Measurements from ENCODE around the gene B4GALT2. TPM values are rescaled to one million over a fixed set of nuclear protein-coding genes. Genes with fewer than 3 reads are reported as not detected.

The B4GALT2 gene
- total RNA-seq, 1 donor from 2014 or later = 39.1 TPM

GRCh38 chr1:43979528-43980254 is 681 bp downstream of the B4GALT2 start:
- ATAC-seq = peak; percentile 8
- peak; percentile 72 for DNase-seq (ENCODE audit: missing footprints)
- intact Hi-C loops (cut with DNase I) = no loop called here

GRCh38 chr1:43980255-43981134 is 1.5 kb downstream of the B4GALT2 start:
- ATAC-seq = no peak
- intact Hi-C loops (cut with DNase I) = no loop called here
- DNase-seq (ENCODE audit: missing footprints) = peak; percentile 47

GRCh38 chr1:43981135-43981491 is 2.1 kb downstream of the B4GALT2 start:
- no peak for ATAC-seq
- intact Hi-C loops (cut with DNase I) = no loop called here
- DNase-seq (ENCODE audit: missing footprints) = peak; percentile 13

GRCh38 chr1:43981636-43982035 is 2.6 kb downstream of the B4GALT2 start:
- intact Hi-C loops (cut with DNase I) = no loop called here
- no peak for ATAC-seq

GRCh38 chr1:43982241-43982640 is 3.2 kb downstream of the B4GALT2 start:
- intact Hi-C loops (cut with DNase I) = no loop called here
- no peak for ATAC-seq
- DNase-seq (ENCODE audit: missing footprints) = peak; percentile 41

More at GRCh38 chr1:43981636-43982035, 2.6 kb downstream of the B4GALT2 start:
- peak; percentile 61 for DNase-seq (ENCODE audit: missing footprints)

GRCh38 chr1:43982808-43983207 is 3.8 kb downstream of the B4GALT2 start:
- DNase-seq (ENCODE audit: missing footprints) (peak; percentile 70), ATAC-seq (no peak)
- intact Hi-C loops (cut with DNase I) = no loop called here

- intact Hi-C loops (cut with DNase I) = no loop called here
- no peak for ATAC-seq
- peak; percentile 34 for DNase-seq (ENCODE audit: missing footprints)
These were observed 4.4 kb downstream of the B4GALT2 start for GRCh38 chr1:43983253-43983899.

GRCh38 chr1:43984855-43985254 is 5.8 kb downstream of the B4GALT2 start:
- DNase-seq (ENCODE audit: missing footprints) (peak; percentile 62), ATAC-seq (no peak)
- intact Hi-C loops (cut with DNase I) = no loop called here

GRCh38 chr1:43985984-43986595 is 7.1 kb downstream of the B4GALT2 start:
- intact Hi-C loops (cut with DNase I) = no loop called here
- no peak for ATAC-seq
- DNase-seq (ENCODE audit: missing footprints) = peak; percentile 37

GRCh38 chr1:43986712-43987111 is 7.7 kb downstream of the B4GALT2 start:
- intact Hi-C loops (cut with DNase I) = no loop called here
- DNase-seq (ENCODE audit: missing footprints) (peak; percentile 30), ATAC-seq (no peak)

- no peak for DNase-seq (ENCODE audit: missing footprints)
- intact Hi-C loops (cut with DNase I) = no loop called here
- ATAC-seq = no peak
These were observed 8.3 kb downstream of the B4GALT2 start for GRCh38 chr1:43987159-43987902.

GRCh38 chr1:43990271-43991199 is 11.5 kb downstream of the B4GALT2 start:
- DNase-seq (ENCODE audit: missing footprints) (peak; percentile 53), ATAC-seq (no peak)
- intact Hi-C loops (cut with DNase I) = no loop called here

- no peak for DNase-seq (ENCODE audit: missing footprints)
- intact Hi-C loops (cut with DNase I) = no loop called here
- no peak for ATAC-seq
These were observed 12.1 kb downstream of the B4GALT2 start for GRCh38 chr1:43991200-43991475.

- DNase-seq (ENCODE audit: missing footprints) (peak; percentile 94), ATAC-seq (peak; percentile 89)
- intact Hi-C loops (cut with DNase I) = no loop called here
These were observed 12.6 kb downstream of the B4GALT2 start, which contains the start of gene CCDC24 for GRCh38 chr1:43991476-43992231. Gene CCDC24 (plus strand): TSS chr1:43991599. CDS start chr1:43991879, 280 bp downstream.

- intact Hi-C loops (cut with DNase I) = no loop called here
- DNase-seq (ENCODE audit: missing footprints) (peak; percentile 11), ATAC-seq (no peak)
These were observed 13.4 kb downstream of the B4GALT2 start for GRCh38 chr1:43992232-43992995.

GRCh38 chr1:43993206-43993914 is 14.3 kb downstream of the B4GALT2 start:
- DNase-seq (ENCODE audit: missing footprints) = peak; percentile 11
- intact Hi-C loops (cut with DNase I) = no loop called here
- ATAC-seq = no peak

All from Right ventricle myocardium inferior (tissue), 1 donor.